ENCODE data around the gene COL25A1. TPM values are rescaled to one million over a fixed set of nuclear protein-coding genes. Genes with fewer than 3 reads are reported as not detected.

The COL25A1 gene
- total RNA-seq, 1 experiment from 2014 or later = 4.2 TPM

DNA sequence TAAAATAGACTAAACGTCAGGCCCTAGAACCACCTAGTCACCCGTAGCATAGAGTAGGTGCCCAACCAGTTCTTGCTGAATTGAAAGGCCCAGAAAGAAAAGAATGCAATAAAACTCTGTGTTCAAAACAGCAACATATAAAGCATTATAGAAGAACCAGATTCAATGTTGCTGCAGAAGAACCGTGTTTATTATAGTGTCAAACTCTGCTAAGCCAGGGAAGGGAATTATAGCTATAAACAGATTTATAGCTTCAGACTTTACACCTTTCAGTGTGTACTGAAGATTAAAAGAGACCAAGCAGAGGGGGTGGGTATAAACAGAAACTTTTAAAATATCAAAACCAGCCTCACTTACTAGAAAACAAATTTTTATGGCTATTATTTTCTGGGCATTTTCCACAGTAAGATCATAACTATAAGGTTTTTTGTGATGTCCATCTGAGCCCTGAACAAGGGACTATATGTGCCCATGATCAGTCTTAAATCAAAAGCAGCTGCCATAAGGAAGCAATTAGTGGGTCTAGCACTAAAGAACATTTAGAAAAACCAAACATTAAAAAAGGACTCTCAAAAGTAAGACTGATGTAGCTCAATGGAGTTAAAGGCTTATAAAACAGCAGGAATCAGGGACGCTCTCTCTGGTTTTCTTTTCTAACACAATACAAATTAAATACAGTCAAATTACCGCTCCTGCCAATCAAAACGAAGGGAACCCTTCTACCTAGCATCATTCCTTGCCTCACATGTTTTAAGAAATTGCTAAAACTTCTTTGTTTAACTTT, 319.9 kb downstream of the COL25A1 start:
- Histone ChIP-seq H3K79me1 (ENCODE audit: insufficient read depth, low read depth, low read length, poor library complexity, severe bottlenecking) (no peaks in the 10 kb centered on the region), H2BK12ac (ENCODE audit: insufficient read length, low read depth, low read length) (no peak overlapping the region), H3K18ac (ENCODE audit: insufficient read length, low read depth, low read length) (no peak overlapping the region), H3K56ac (ENCODE audit: insufficient read length, low read depth, low read length) (no peak overlapping the region), H3K9me3 (ENCODE audit: control insufficient read depth, low read depth, low read length) (no peaks in the 10 kb centered on the region), H4K5ac (ENCODE audit: insufficient read length, low read depth, low read length) (no peak overlapping the region), H3K4me1 (ENCODE audit: insufficient read depth, low read length) (no peaks in the 10 kb centered on the region), H3K4ac (ENCODE audit: low read depth, low read length) (no peak overlapping the region), H4K91ac (ENCODE audit: insufficient read length, low read depth, low read length) (no peak overlapping the region), H3K27me3 (ENCODE audit: insufficient read depth, low read length) (no peaks in the 10 kb centered on the region), H3K27ac (ENCODE audit: insufficient read length, low read depth, low read length) (no peak overlapping the region), H3T11ph (ENCODE audit: low read length) (no peak overlapping the region), H3K23ac (ENCODE audit: insufficient read length, low read depth, low read length) (no peak overlapping the region), H2AK5ac (ENCODE audit: insufficient read length, low read length) (no peak overlapping the region), H2BK120ac (ENCODE audit: low read depth, low read length, poor library complexity, severe bottlenecking) (no peak overlapping the region), H3K14ac (ENCODE audit: insufficient read depth, low read length) (no peak overlapping the region), H2AFZ (ENCODE audit: low read length) (no peak overlapping the region), H2BK5ac (ENCODE audit: insufficient read length, low read length) (no peak overlapping the region), H4K8ac (replicated peaks; ENCODE audit: insufficient read length, low read depth, low read length) (no peak overlapping the region), H3K9ac (ENCODE audit: extremely low read depth, insufficient read length, low read length) (no peak overlapping the region), H3K4me2 (ENCODE audit: insufficient read depth, insufficient read length, low read length) (no peak overlapping the region), H3K23me2 (ENCODE audit: insufficient read length, low read depth, low read length, poor library complexity, severe bottlenecking) (no peaks in the 10 kb centered on the region), H2BK15ac (ENCODE audit: low read depth, low read length) (no peak overlapping the region), H4K20me1 (ENCODE audit: control insufficient read depth, insufficient read depth, insufficient read length) (no peaks in the 10 kb centered on the region), H2BK20ac (ENCODE audit: low read depth, low read length, poor library complexity, severe bottlenecking) (no peak overlapping the region), H3K79me2 (ENCODE audit: insufficient read depth, low read length) (no peaks in the 10 kb centered on the region)
- peaks cover 4 to 11% of the 10 kb centered on the region in 2 experiments; a peak in 3 of 4 replicates for H3K4me1 Mint-ChIP-seq
- DNase-seq = no peak
- no peak overlapping the region for H3K27ac Mint-ChIP-seq
- no peaks in the 10 kb centered on the region; a peak in 1 of 7 replicates for H3K36me3 Mint-ChIP-seq (ENCODE audit: insufficient read depth in 1 of 3, low read depth in 3 of 3)
- no peak overlapping the region for H3K4me3 Mint-ChIP-seq
- no CpG with 5 or more reads among the region's 6 CpGs for WGBS (ENCODE audit: extremely low coverage, insufficient read length, low lambda C conversion rate)
- H3K27me3 Mint-ChIP-seq (ENCODE audit: low read depth) = no peaks in the 10 kb centered on the region
- H3K9me3 Mint-ChIP-seq = no peaks in the 10 kb centered on the region
- TF ChIP-seq, protein P1, sequence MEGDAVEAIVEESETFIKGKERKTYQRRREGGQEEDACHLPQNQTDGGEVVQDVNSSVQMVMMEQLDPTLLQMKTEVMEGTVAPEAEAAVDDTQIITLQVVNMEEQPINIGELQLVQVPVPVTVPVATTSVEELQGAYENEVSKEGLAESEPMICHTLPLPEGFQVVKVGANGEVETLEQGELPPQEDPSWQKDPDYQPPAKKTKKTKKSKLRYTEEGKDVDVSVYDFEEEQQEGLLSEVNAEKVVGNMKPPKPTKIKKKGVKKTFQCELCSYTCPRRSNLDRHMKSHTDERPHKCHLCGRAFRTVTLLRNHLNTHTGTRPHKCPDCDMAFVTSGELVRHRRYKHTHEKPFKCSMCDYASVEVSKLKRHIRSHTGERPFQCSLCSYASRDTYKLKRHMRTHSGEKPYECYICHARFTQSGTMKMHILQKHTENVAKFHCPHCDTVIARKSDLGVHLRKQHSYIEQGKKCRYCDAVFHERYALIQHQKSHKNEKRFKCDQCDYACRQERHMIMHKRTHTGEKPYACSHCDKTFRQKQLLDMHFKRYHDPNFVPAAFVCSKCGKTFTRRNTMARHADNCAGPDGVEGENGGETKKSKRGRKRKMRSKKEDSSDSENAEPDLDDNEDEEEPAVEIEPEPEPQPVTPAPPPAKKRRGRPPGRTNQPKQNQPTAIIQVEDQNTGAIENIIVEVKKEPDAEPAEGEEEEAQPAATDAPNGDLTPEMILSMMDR (conservative IDR thresholded peaks at IDR 0.05) = no peak
